HUDEP-2 (cell line): ENCODE data around the gene ENOX2.

Experiments
- DNase-seq, 76 experiments: peaks; one replicate each; lab custom pipeline; 2025; ENCODE audit not compliant: unreplicated experiment in 76 of 76; lab: John Stamatoyannopoulos, UW

ENOX2 gene

GRCh38 chrX:130885996-130886395, 17.0 kb downstream of the ENOX2 start:
- no peak for DNase-seq

- no peak for DNase-seq
Measured at GRCh38 chrX:130885508-130885907, 17.5 kb downstream of the ENOX2 start.

- DNase-seq: no peak
Measured at GRCh38 chrX:130884627-130885026, 18.4 kb downstream of the ENOX2 start.

- DNase-seq: no peak
Measured at GRCh38 chrX:130879869-130880268, 23.1 kb downstream of the ENOX2 start.

GRCh38 chrX:130878350-130879341, 24.4 kb downstream of the ENOX2 start:
- peak in 9 of 76 experiments; percentile 1 to 21 (median 5) for DNase-seq

- DNase-seq: no peak
Measured at GRCh38 chrX:130877892-130878341, 25.1 kb downstream of the ENOX2 start.

- no peak for DNase-seq
Measured at GRCh38 chrX:130876226-130876625, 26.8 kb downstream of the ENOX2 start.

GRCh38 chrX:130874751-130875150, 28.3 kb downstream of the ENOX2 start:
- no peak for DNase-seq

- DNase-seq: no peak
Measured at GRCh38 chrX:130869239-130869638, 33.8 kb downstream of the ENOX2 start.

- DNase-seq: no peak
Measured at GRCh38 chrX:130861462-130861861, 41.5 kb downstream of the ENOX2 start.

GRCh38 chrX:130857207-130857606, 45.8 kb downstream of the ENOX2 start:
- no peak for DNase-seq

- DNase-seq: no peak
Measured at GRCh38 chrX:130851569-130851968, 51.4 kb downstream of the ENOX2 start.

GRCh38 chrX:130848763-130849162, 54.2 kb downstream of the ENOX2 start:
- DNase-seq: no peak

GRCh38 chrX:130846746-130847145, 56.3 kb downstream of the ENOX2 start:
- DNase-seq: no peak

GRCh38 chrX:130841776-130842175, 61.2 kb downstream of the ENOX2 start:
- no peak for DNase-seq

- no peak for DNase-seq
Measured at GRCh38 chrX:130840345-130840744, 62.7 kb downstream of the ENOX2 start.

GRCh38 chrX:130836447-130836846, 66.6 kb downstream of the ENOX2 start:
- peak in 8 of 76 experiments; percentile 0 to 1 (median 0) for DNase-seq

- no peak for DNase-seq
Measured at GRCh38 chrX:130834830-130835229, 68.2 kb downstream of the ENOX2 start.

GRCh38 chrX:130834149-130834548, 68.9 kb downstream of the ENOX2 start:
- no peak for DNase-seq

GRCh38 chrX:130831347-130831722, 71.7 kb downstream of the ENOX2 start:
- no peak for DNase-seq

- no peak for DNase-seq
Measured at GRCh38 chrX:130830599-130831346, 72.2 kb downstream of the ENOX2 start.
